Measurements from ENCODE around the gene ADAMTS17.

- TF ChIP-seq CTCF (IDR thresholded peaks at IDR 0.05) (no peak), POLR2AphosphoS5 (IDR thresholded peaks at IDR 0.05; ENCODE audit: low read depth, low read length) (no peak), TCF7L2 (IDR thresholded peaks at IDR 0.05; ENCODE audit: low read depth, low read length) (no peak), REST (IDR thresholded peaks at IDR 0.05; ENCODE audit: insufficient read depth in 1 of 2, low read depth in 2 of 2, low read length in 1 of 2) (no peak)
Measured at GRCh38 chr15:100208921-100209603, 132.7 kb downstream of the ADAMTS17 start.
